K562 (cell line): ENCODE measurements around the gene KCNA2. TPM values are rescaled to one million over a fixed set of nuclear protein-coding genes. Genes with fewer than 3 reads are reported as not detected.

ENCODE experiments used
- ATAC-seq: fragments of 200-7000 bp; cut with Tn5 transposase; 3 replicates; pipeline ENCODE4 v1.9.1; 2020; ENCODE audit warnings: moderate library complexity
- BruUV-seq: library from RNA; stranded (reverse); fragments of 400-500 nt; replicated peaks from 2 replicates; lab custom pipeline; 2021; lab: Mats Ljungman, UMichigan
- CTCF ChIA-PET: fragments of 300-600 bp; formaldehyde crosslinking; extraction: SDS; loops from one replicate; lab custom pipeline; 2021; ENCODE audit warnings: low intra/inter-chr PET ratio; lab: Yijun Ruan, JAX
- POLR2A ChIA-PET: fragments of 300-600, 350-650 bp; sonication (Branson Sonifier 250); formaldehyde crosslinking; extraction: SDS; loops from one replicate; lab custom pipeline; 2021; ENCODE audit warnings: antibody characterized with exemption, inconsistent platforms; lab: Yijun Ruan, JAX
- DNase-seq, 4 experiments: peaks; one replicate each; pipeline versions ENCODE4 v3.0.0 to v3.0.0-alpha.2; 2011 to 2018; ENCODE audit warnings: low spot score in 3 of 4, mixed read lengths in 3 of 4; ENCODE audit errors: extremely low read depth in 1 of 4
- FAIRE-seq: peaks from 2 replicates; lab custom pipeline; 2011; peaks lifted over from hg19 to GRCh38; lab: Jason Lieb, UNC
- H2AFZ ChIP-seq: 2 replicates; pipeline ENCODE4 v1.6.0; 2011; ENCODE audit warnings: low read depth, low read length, control low read depth, inconsistent platforms
- H3K27ac ChIP-seq: fragments of 200-600 bp; 3 replicates; pipeline ENCODE4 v1.8.0; 2011; ENCODE audit warnings: low read depth, mild to moderate bottlenecking, control low read depth, inconsistent platforms, low read length, moderate library complexity, mixed read lengths; ENCODE audit errors: extremely low read depth
- H3K27me3 ChIP-seq, 2 experiments: fragments of 300-600 bp in 1 of 2; 2 replicates in 1 of 2; 3 replicates in 1 of 2; pipeline versions ENCODE4 v1.6.0 to v1.8.0; 2011; ENCODE audit warnings: inconsistent platforms in 2 of 2, low read length in 2 of 2, mild to moderate bottlenecking in 1 of 2, mixed read lengths in 1 of 2, moderate library complexity in 1 of 2; ENCODE audit not compliant: control insufficient read depth in 2 of 2, insufficient read depth in 2 of 2
- H3K36me3 ChIP-seq: fragments of 300-600 bp; 3 replicates; pipeline ENCODE4 v1.8.0; 2011; ENCODE audit warnings: mild to moderate bottlenecking, low read length, inconsistent platforms; ENCODE audit not compliant: control insufficient read depth, insufficient read depth
- H3K4me1 ChIP-seq, 2 experiments: fragments of 200-600 bp in 1 of 2; replicated peaks in 1 of 2; 2 replicates in 1 of 2; 3 replicates in 1 of 2; pipeline versions ENCODE4 v1.5.1 to v1.8.0; 2011; ENCODE audit warnings: inconsistent platforms in 2 of 2, low read length in 2 of 2, mild to moderate bottlenecking in 1 of 2, mixed read lengths in 1 of 2, moderate library complexity in 1 of 2; ENCODE audit not compliant: control insufficient read depth in 2 of 2, insufficient read depth in 2 of 2
- H3K4me2 ChIP-seq: 2 replicates; pipeline ENCODE4 v1.6.1; 2011; ENCODE audit warnings: low read length, control low read depth, inconsistent platforms, mixed read lengths; ENCODE audit not compliant: insufficient read depth
- H3K4me3 ChIP-seq: fragments of 200-600 bp; sonication (generic), shearing (Covaris generic); 2 replicates; pipeline ENCODE4 v1.5.1; 2016; ENCODE audit warnings: control low read depth, inconsistent platforms
- H3K79me2 ChIP-seq: fragments of 200-600 bp; 3 replicates; pipeline ENCODE4 v1.8.0; 2011; ENCODE audit warnings: low read length, inconsistent platforms; ENCODE audit not compliant: control insufficient read depth, insufficient read depth
- H3K9ac ChIP-seq, 2 experiments: 2 replicates each; pipeline versions ENCODE4 v1.6.0 to v1.6.1; 2011; ENCODE audit warnings: low read depth in 2 of 2, low read length in 2 of 2, control low read depth in 1 of 2, inconsistent platforms in 1 of 2, mild to moderate bottlenecking in 1 of 2, mixed read lengths in 1 of 2; ENCODE audit not compliant: insufficient read depth in 1 of 2
- H3K9me1 ChIP-seq: one replicate; pipeline ENCODE4 v1.6.0; 2011; ENCODE audit warnings: inconsistent platforms, mild to moderate bottlenecking, low read length, moderate library complexity; ENCODE audit not compliant: control insufficient read depth, insufficient read depth
- H3K9me3 ChIP-seq: replicated peaks from 2 replicates; pipeline ENCODE4 v1.5.1; 2011; ENCODE audit warnings: low read depth, low read length, inconsistent platforms; ENCODE audit not compliant: control insufficient read depth, insufficient read depth
- H4K20me1 ChIP-seq: replicated peaks from 2 replicates; pipeline ENCODE4 v1.6.1; 2011; ENCODE audit warnings: low read length, inconsistent platforms, mixed read lengths; ENCODE audit not compliant: control insufficient read depth, insufficient read depth
- NR3C1 ChIP-seq: sonication (generic); formaldehyde crosslinking; IDR thresholded peaks from 2 replicates; pipeline ENCODE4 v1.8.1; 2022; ENCODE audit warnings: missing genetic modification reagents
- TFE3 ChIP-seq: fragments of 450-650 bp; formaldehyde crosslinking; IDR thresholded peaks from 2 replicates; pipeline ENCODE4 v1.4.0; 2020; ENCODE audit warnings: mild to moderate bottlenecking, mixed read lengths
- WGBS: fragments of 100-300 bp; shearing (Covaris generic); methylation state at CpG from one replicate; pipeline ENCODE4 v1.1.6; 2016; ENCODE audit warnings: low coverage, mixed read lengths; ENCODE audit not compliant: insufficient coverage; ENCODE audit errors: missing lambda C conversion rate; 5-methylcytosine and 5-hydroxymethylcytosine counted together
- in situ Hi-C: fragments of 300-500 bp; cut with MboI; formaldehyde crosslinking; loops from 4 replicates; pipeline ENCODE4 v1.15.0; 2018; ENCODE audit warnings: inconsistent platforms, mixed read lengths
- intact Hi-C: fragments of 100-400 bp; cut with micrococcal nuclease; formaldehyde crosslinking; loops from 2 replicates; pipeline ENCODE4 v1.14.2; 2022
- polyA plus RNA-seq, 8 experiments: library from polyadenylated mRNA; depleted of rRNA in 4 of 8; stranded (reverse) in 5 of 8; unstranded in 3 of 8; fragments of >200 nt; fragmentation: Nextera tagmentation in 2 of 8; fragmentation: Illumina TruSeq in 1 of 8; extraction: Ambion mirVana in 2 of 8; extraction: Trizol in 1 of 8; gene quantifications; 2 replicates each; pipeline versions ENCODE4 v1.2.1 to v1.2.3, GENCODE V29; 2011 to 2014; ENCODE audit warnings: inconsistent platforms in 1 of 8, missing spikeins in 1 of 8
- total RNA-seq, 7 experiments: library from RNA; depleted of rRNA in 6 of 7; stranded (reverse); fragments of >200 nt in 6 of 7; fragmentation: Illumina TruSeq in 2 of 7; extraction: Trizol in 2 of 7; gene quantifications; 2 replicates each; pipeline versions ENCODE4 v1.2.1 to v1.2.3, GENCODE V29; 2011 to 2021; ENCODE audit warnings: low replicate concordance in 1 of 7

The KCNA2 gene
- total and polyA plus RNA-seq, 9 of the 15 experiments (the other 6 are each of a cell fraction or from before 2014, with no cell fraction given) = not detected

GRCh38 chr1:110645821-110646735 is 39.9 kb upstream of the KCNA2 start:
- intact Hi-C loops = no loop called here
- no peak for ATAC-seq
- in situ Hi-C loops = no loop called here
- DNase-seq = no peak
- no peaks in the 10 kb centered on the region for H3K4me1 ChIP-seq
- POLR2A ChIA-PET = interaction anchor here (0.7 to 1.7 kb wide), 2 partner anchors 10 to 11 kb away, joined by 3 to 6 read pairs; no protein-coding TSS in a partner anchor
- no peak overlapping the region for H3K9ac ChIP-seq
- no TSS peak for BruUV-seq
- no peaks in the 10 kb centered on the region for H3K9me3 ChIP-seq
- TF ChIP-seq NR3C1 (CRISPR knock-in tag) (no peak), TFE3 (CRISPR knock-in tag) (peak; percentile 68)
- TF ChIP-seq, all 486 proteins: peak for 1
- Histone ChIP-seq H3K4me2 (no peak overlapping the region), H4K20me1 (no peaks in the 10 kb centered on the region), H3K36me3 (no peaks in the 10 kb centered on the region), H2AFZ (no peak overlapping the region), H3K27ac (no peak overlapping the region), H3K27me3 (peaks cover 0 to 5% of the 10 kb centered on the region in 2 experiments; a peak in 2 of 5 replicates), H3K79me2 (no peaks in the 10 kb centered on the region), H3K4me3 (no peak overlapping the region), H3K9me1 (no peaks in the 10 kb centered on the region)
- WGBS = 0% methylated on average over 4 of the region's 4 CpGs
- FAIRE-seq = no peak
- CTCF ChIA-PET = no interaction called here
